Bronchial epithelial cell (primary cell): ENCODE results near the gene SLC35F1. TPM values are rescaled to one million over a fixed set of nuclear protein-coding genes. Genes with fewer than 3 reads are reported as not detected.

Source experiments
- DNase-seq: peaks from one replicate; pipeline ENCODE4 v3.0.0-alpha.2; 2010; ENCODE audit warnings: low read depth
- FAIRE-seq: peaks from 2 replicates; lab custom pipeline; 2011; peaks lifted over from hg19 to GRCh38; lab: Jason Lieb, UNC
- H3K27me3 ChIP-seq: 2 replicates; pipeline ENCODE4 v1.5.1; 2011; ENCODE audit warnings: low read length; ENCODE audit not compliant: control insufficient read depth, insufficient read depth
- H3K36me3 ChIP-seq: 2 replicates; pipeline ENCODE4 v1.5.1; 2011; ENCODE audit warnings: low read length; ENCODE audit not compliant: control insufficient read depth, insufficient read depth
- H3K4me3 ChIP-seq: 2 replicates; pipeline ENCODE4 v1.5.1; 2011; ENCODE audit warnings: mild to moderate bottlenecking, low read depth, low read length, control low read depth
- CTCF ChIP-seq: IDR thresholded peaks from 2 replicates; pipeline ENCODE4 v1.5.1; 2011; ENCODE audit warnings: mild to moderate bottlenecking, moderate library complexity, low read length, control low read depth, inconsistent platforms; ENCODE audit not compliant: insufficient read depth, severe bottlenecking
- total RNA-seq: library from RNA; depleted of rRNA; stranded (reverse); fragments of >200 nt; gene quantifications from 2 replicates; pipeline ENCODE4 v1.2.1, GENCODE V29; 2014

SLC35F1 gene
- total RNA-seq, 1 donor from 2014 or later = not detected

GRCh38 chr6:118288355-118289124 lies 381.5 kb downstream of the SLC35F1 start:
- no peaks in the 10 kb centered on the region for H3K36me3 ChIP-seq
- peak; percentile 13 for DNase-seq
- no peak overlapping the region for H3K4me3 ChIP-seq
- no peaks in the 10 kb centered on the region for H3K27me3 ChIP-seq
- FAIRE-seq = no peak
- no peak for TF ChIP-seq CTCF

DNA sequence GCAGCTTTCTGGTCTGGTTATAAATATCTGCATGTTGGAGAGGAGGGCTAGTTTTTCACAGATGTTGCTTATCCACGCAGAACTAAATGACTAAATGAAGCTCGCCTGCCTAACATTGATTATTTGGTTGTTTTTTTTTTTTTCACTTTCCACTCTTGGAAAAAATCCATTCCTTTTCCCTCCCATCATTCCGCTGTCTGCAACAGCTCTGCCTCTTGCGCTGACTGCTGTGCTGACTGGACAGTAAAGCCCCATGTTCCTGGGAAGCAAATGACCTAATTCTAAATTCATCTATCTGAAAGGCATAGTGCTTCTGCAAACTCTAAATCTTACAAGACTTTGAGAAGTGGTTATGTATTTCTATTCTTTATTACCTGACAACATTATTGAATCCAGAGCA lies 385.5 kb downstream of the SLC35F1 start:
- Histone ChIP-seq H3K27me3 (no peaks in the 10 kb centered on the region), H3K36me3 (no peaks in the 10 kb centered on the region), H3K4me3 (no peak overlapping the region)
- TF ChIP-seq CTCF = no peak
- DNase-seq (no peak), FAIRE-seq (no peak)

DNA sequence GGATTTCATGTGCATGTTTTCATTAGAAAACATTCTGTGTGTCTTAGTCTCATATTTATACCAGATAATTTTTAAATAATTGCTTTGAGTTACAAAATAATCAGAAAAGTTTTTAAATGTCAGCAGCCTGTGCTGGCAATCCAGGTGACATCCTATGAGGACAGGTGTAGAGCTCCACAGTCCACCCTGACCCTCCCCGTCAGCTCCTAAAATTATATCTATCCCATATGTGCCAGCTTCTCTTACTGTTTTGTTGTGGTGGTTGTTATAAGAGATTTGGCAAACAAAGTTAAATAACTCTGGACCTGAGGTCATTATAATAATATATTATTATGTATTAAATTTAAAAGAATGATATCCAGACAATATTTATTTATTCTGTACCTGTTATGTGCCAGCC lies 387.8 kb downstream of the SLC35F1 start:
- Histone ChIP-seq H3K27me3 (no peaks in the 10 kb centered on the region), H3K36me3 (no peaks in the 10 kb centered on the region), H3K4me3 (no peak overlapping the region)
- no peak for FAIRE-seq
- no peak for DNase-seq
- TF ChIP-seq CTCF = no peak

- no peak for FAIRE-seq
- H3K27me3 ChIP-seq = no peaks in the 10 kb centered on the region
- no peak for DNase-seq
- H3K36me3 ChIP-seq = no peaks in the 10 kb centered on the region
- TF ChIP-seq CTCF = no peak
- no peak overlapping the region for H3K4me3 ChIP-seq
Measured at GRCh38 chr6:118295336-118295735, 388.3 kb downstream of the SLC35F1 start.

DNA sequence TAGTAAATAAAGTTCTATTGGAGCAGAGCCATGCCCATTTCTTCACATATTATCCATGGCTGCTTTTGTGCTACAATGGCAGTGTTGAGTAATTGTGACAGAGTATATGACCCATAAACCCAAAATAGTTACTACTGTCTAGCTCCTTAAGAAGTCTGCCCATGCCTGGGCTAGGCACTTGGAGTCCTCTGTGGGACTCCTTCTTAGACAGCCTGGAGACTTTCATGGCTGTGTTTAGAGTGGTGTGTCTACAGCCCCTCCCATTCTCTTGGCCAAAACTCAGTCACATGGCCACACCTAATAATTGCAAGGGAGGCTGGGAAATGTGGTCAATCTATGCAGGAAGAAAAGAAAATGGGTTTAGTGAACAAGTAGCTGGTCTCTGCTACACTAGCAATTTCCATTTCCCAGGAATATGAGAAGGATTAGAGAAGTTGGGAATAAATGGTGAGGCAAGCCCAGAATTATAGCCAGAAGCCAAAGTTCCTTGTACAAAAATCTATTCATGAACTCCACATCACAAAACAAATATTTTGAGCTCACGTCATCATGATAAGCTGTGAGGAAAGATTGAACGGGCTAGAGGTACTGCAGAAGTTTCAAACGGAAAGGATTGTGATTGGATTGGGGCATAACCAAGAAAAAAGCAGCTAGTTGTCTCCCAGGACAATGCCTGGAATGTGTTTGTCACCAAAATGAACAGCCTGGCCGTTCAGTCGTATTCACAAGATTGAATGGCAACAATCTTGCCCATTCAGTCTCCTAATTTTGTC lies 389.3 kb downstream of the SLC35F1 start:
- no peaks in the 10 kb centered on the region for H3K36me3 ChIP-seq
- no peaks in the 10 kb centered on the region for H3K27me3 ChIP-seq
- DNase-seq (no peak), FAIRE-seq (no peak)
- H3K4me3 ChIP-seq = no peak overlapping the region
- no peak for TF ChIP-seq CTCF
